Measurements from ENCODE around the gene LEF1. TPM values are rescaled to one million over a fixed set of nuclear protein-coding genes. Genes with fewer than 3 reads are reported as not detected.

Gene LEF1
- total RNA-seq, 4 donors from 2014 or later = 1.5 to 2.6 (median 2.4) TPM; not detected in 1

DNA sequence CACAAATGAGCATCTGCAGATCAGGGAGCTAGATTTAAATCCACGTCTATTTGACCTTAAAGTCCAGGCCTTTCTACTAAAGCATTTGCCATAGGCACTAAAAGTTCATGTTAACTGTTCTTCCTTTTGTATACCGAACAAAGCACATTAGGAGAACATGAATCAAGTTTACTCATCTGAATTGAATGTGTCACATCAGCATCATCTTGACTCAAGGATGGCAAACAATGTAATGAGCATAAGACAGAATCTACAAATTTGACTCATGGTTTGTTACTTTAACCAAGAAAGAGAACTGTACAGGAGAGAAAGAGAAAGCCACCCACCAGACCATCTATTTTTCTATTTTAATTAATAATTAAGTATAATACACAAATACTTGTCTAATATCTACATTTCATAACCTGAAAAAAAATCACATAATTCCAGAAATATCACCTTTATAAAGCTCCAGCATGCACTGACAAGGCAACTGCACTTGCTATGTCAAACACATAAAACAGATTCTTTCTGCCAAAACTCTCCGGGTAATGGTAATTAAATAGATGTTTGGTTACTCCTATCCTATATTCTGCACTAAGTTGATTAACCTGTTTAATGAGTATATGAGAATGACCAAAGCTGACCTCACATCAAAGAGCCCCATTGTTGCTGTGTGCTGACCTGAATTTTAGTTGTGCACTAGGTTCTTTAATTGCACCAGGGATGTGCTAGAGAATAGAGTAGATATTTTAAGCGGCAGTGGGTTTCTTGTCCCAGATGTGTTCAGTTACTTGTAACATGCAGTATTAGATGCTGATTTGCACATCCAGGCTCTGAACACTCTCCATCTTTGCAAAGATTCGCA, 42.5 kb upstream of the LEF1 start:
- H3K4me3 ChIP-seq = no peak overlapping the region
- WGBS, 2 donors (ENCODE audit: low coverage in 1 of 2) = 75 to 80% methylated on average over 4 to 5 of the region's 5 CpGs
- H3K9me3 ChIP-seq = no peaks in the 10 kb centered on the region
- H3K36me3 ChIP-seq = no peaks in the 10 kb centered on the region
- no peak for ATAC-seq
- H3K27ac ChIP-seq = no peak overlapping the region
- no peaks in the 10 kb centered on the region for H3K27me3 ChIP-seq
- H3K4me1 ChIP-seq = no peaks in the 10 kb centered on the region
- TF ChIP-seq POLR2AphosphoS5 (IDR thresholded peaks at IDR 0.05) (no peak), POLR2A (IDR thresholded peaks at IDR 0.05) (no peak), EP300 (IDR thresholded peaks at IDR 0.05) (no peak)
- TF ChIP-seq, protein P1, sequence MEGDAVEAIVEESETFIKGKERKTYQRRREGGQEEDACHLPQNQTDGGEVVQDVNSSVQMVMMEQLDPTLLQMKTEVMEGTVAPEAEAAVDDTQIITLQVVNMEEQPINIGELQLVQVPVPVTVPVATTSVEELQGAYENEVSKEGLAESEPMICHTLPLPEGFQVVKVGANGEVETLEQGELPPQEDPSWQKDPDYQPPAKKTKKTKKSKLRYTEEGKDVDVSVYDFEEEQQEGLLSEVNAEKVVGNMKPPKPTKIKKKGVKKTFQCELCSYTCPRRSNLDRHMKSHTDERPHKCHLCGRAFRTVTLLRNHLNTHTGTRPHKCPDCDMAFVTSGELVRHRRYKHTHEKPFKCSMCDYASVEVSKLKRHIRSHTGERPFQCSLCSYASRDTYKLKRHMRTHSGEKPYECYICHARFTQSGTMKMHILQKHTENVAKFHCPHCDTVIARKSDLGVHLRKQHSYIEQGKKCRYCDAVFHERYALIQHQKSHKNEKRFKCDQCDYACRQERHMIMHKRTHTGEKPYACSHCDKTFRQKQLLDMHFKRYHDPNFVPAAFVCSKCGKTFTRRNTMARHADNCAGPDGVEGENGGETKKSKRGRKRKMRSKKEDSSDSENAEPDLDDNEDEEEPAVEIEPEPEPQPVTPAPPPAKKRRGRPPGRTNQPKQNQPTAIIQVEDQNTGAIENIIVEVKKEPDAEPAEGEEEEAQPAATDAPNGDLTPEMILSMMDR (IDR thresholded peaks at IDR 0.05) = no peak

DNA sequence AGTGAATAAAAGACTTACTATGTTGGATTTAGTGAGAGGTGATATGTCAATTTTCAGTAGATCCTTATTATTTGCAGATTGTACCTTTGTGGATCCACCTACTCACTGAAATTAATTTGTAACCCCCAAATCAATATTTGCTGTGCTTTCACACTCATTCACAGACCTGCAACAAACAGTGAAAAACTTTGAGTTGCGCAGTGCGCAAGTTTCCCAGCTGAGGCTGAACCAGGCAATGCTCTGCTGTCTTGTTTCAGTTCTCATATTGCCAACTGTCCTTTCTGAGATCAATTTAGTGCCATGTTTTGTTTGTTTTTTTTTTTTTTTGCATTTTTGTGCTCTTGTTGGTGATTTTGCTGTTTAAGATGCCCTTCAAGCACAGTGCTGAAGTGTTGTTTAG, 40.8 kb upstream of the LEF1 start:
- Histone ChIP-seq H3K27me3 (no peaks in the 10 kb centered on the region), H3K36me3 (no peaks in the 10 kb centered on the region), H3K4me1 (no peaks in the 10 kb centered on the region), H3K9me3 (no peaks in the 10 kb centered on the region), H3K27ac (no peak overlapping the region), H3K4me3 (no peak overlapping the region)
- ATAC-seq = no peak
- TF ChIP-seq, protein P1 (IDR thresholded peaks at IDR 0.05) = no peak
- TF ChIP-seq POLR2AphosphoS5 (IDR thresholded peaks at IDR 0.05) = no peak
- TF ChIP-seq POLR2A (IDR thresholded peaks at IDR 0.05) = no peak
- no peak for TF ChIP-seq EP300 (IDR thresholded peaks at IDR 0.05)
- WGBS, 2 donors (ENCODE audit: low coverage in 1 of 2) = 88 to 100% methylated on average over 1 to 2 of the region's 2 CpGs

DNA sequence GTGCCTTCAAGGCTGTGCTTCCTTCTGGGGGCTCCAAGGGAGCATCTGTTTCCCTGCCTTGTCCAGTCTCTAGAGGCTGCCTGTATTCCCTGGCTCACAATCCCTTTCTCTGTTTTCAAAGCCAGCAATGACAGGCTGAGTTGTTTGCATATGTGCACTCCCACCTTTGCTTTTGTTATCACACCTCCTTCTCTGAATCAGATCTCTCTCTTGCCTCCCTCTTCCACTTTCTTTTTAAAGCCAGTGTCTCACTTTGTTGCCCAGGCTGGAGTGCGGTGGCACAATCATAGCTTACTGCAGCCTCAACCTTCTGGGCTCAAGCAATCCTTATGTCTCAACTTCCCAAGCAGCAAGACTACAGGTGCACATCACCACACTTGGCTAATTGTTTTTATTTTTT, 37.1 kb upstream of the LEF1 start:
- no peak overlapping the region for H3K27ac ChIP-seq
- WGBS, 2 donors (ENCODE audit: low coverage in 1 of 2) = 100% methylated on average over 1 of the region's 1 CpG; no CpG with 5 or more reads in 1 of the 2 donors
- no peaks in the 10 kb centered on the region for H3K4me1 ChIP-seq
- ATAC-seq = no peak
- H3K27me3 ChIP-seq = no peaks in the 10 kb centered on the region
- no peaks in the 10 kb centered on the region for H3K9me3 ChIP-seq
- no peaks in the 10 kb centered on the region for H3K36me3 ChIP-seq
- H3K4me3 ChIP-seq = no peak overlapping the region
- TF ChIP-seq EP300 (IDR thresholded peaks at IDR 0.05) (no peak), POLR2AphosphoS5 (IDR thresholded peaks at IDR 0.05) (no peak), POLR2A (IDR thresholded peaks at IDR 0.05) (no peak)
- TF ChIP-seq, protein P1 (IDR thresholded peaks at IDR 0.05) = no peak

GRCh38 chr4:108204518-108204917, 35.8 kb upstream of the LEF1 start:
- WGBS, 2 donors (ENCODE audit: low coverage in 1 of 2) = 61 to 89% methylated on average over 1 to 2 of the region's 2 CpGs
- Histone ChIP-seq H3K9me3 (no peaks in the 10 kb centered on the region), H3K4me3 (no peak overlapping the region), H3K36me3 (no peaks in the 10 kb centered on the region), H3K27me3 (no peaks in the 10 kb centered on the region), H3K27ac (no peak overlapping the region), H3K4me1 (no peaks in the 10 kb centered on the region)
- TF ChIP-seq POLR2AphosphoS5 (IDR thresholded peaks at IDR 0.05) (no peak), EP300 (IDR thresholded peaks at IDR 0.05) (no peak)
- TF ChIP-seq, protein P1 (IDR thresholded peaks at IDR 0.05) = no peak
- no peak for ATAC-seq

- TF ChIP-seq EP300 (IDR thresholded peaks at IDR 0.05) (no peak), POLR2A (IDR thresholded peaks at IDR 0.05) (no peak), POLR2AphosphoS5 (IDR thresholded peaks at IDR 0.05) (no peak)
- TF ChIP-seq, protein P1 (IDR thresholded peaks at IDR 0.05) = no peak
- Histone ChIP-seq H3K9me3 (no peaks in the 10 kb centered on the region), H3K4me1 (no peaks in the 10 kb centered on the region), H3K36me3 (no peaks in the 10 kb centered on the region), H3K27me3 (no peaks in the 10 kb centered on the region), H3K4me3 (no peak overlapping the region), H3K27ac (no peak overlapping the region)
- 80 to 83% methylated on average over 1 to 3 of the region's 3 CpGs for WGBS, 2 donors (ENCODE audit: low coverage in 1 of 2)
- ATAC-seq = no peak
Measured at GRCh38 chr4:108203377-108203776, 34.6 kb upstream of the LEF1 start.
